GM13977 (cell line): ENCODE results near the gene F2RL3.

Experiments used
- DNase-seq: peaks from one replicate; pipeline ENCODE4 v3.0.0; 2012; ENCODE audit warnings: low spot score
- in situ Hi-C: fragments of 300-500 bp; cut with MboI; formaldehyde crosslinking; loops from one replicate; pipeline ENCODE4 v1.12.0; 2022; ENCODE audit warnings: low sequenced_read_pairs, low pct_unique_long_range_greater_than_20kb, mixed read lengths, inconsistent platforms; ENCODE audit not compliant: unreplicated experiment
- TF ChIP-seq, protein P1 (sequence below): IDR thresholded peaks from 2 replicates; pipeline ENCODE4 v1.5.1; 2012; ENCODE audit warnings: mild to moderate bottlenecking, control low read depth; ENCODE audit not compliant: insufficient read depth; ENCODE audit errors: extremely low read depth, missing control alignments

The F2RL3 gene

DNA sequence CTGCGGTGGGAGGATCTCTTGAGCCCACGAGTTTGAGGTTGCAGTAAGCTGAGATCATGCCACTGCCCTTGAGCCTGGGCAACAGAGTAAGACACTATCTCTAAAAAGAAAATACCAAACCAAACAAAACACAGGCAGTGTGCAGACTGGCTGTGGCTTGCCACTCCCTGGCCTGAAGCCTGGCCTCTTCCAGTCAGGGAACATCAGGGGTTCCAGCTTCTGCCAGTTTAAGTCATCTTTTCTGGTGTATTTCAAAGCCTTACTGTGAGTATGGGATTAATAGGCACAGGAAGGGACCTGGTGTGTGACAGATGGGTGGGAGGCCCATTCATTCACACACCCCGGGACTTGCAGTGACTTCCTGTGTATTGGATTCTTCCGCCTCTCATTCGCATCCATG is 27.0 kb upstream of the F2RL3 start:
- in situ Hi-C loops = no loop called here
- TF ChIP-seq, protein P1, sequence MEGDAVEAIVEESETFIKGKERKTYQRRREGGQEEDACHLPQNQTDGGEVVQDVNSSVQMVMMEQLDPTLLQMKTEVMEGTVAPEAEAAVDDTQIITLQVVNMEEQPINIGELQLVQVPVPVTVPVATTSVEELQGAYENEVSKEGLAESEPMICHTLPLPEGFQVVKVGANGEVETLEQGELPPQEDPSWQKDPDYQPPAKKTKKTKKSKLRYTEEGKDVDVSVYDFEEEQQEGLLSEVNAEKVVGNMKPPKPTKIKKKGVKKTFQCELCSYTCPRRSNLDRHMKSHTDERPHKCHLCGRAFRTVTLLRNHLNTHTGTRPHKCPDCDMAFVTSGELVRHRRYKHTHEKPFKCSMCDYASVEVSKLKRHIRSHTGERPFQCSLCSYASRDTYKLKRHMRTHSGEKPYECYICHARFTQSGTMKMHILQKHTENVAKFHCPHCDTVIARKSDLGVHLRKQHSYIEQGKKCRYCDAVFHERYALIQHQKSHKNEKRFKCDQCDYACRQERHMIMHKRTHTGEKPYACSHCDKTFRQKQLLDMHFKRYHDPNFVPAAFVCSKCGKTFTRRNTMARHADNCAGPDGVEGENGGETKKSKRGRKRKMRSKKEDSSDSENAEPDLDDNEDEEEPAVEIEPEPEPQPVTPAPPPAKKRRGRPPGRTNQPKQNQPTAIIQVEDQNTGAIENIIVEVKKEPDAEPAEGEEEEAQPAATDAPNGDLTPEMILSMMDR = no peak
- DNase-seq = no peak

DNA sequence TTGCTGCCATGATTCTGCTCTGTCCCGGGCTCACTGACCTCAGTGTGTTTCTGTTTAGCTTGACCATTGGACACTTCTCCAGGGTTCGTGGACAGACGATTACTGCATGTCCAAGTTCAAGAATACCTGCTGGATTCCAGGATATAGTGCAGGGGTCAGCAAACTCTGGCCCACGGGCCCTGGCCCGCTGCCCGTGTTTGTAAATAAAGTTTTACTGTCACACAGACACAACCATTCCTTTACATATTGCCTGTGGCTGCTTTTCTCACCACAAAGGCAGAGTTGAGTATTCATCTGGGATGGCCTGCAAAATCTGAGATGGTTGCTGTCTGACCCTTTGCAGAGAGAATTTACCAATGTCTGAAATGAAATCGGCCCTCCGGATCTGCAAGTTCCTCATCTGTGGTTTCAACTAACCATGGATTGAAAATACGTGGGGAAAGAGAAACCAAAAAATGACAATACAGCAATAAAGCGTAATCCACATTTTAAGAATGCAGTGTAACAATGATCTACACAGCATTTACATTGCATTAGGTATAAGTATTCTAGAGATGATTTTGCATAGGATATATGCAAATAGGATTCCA is 25.9 kb upstream of the F2RL3 start:
- no peak for DNase-seq
- in situ Hi-C loops = no loop called here
- TF ChIP-seq, protein P1 = no peak

DNA sequence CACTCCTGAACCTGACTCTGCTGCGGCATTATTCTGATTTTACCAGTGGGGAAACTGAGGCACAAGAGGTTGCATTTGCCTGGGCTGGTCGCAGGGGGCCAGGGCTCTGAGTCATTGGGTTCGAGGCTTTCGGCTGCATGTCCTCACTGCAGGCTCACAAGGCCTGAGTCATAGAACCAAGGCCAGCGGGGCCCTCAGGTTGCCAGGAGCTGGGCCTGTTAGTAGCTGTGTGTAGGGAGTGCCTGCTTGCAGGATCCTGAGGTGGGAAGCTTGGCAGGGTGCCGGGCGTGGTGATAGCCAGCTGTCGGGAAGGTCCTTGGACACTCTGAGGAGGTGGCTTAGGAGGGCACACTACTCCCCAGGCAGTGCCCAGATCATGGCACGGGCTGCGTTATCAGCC is 21.6 kb upstream of the F2RL3 start:
- TF ChIP-seq, protein P1 = no peak
- in situ Hi-C loops = no loop called here
- DNase-seq = no peak

DNA sequence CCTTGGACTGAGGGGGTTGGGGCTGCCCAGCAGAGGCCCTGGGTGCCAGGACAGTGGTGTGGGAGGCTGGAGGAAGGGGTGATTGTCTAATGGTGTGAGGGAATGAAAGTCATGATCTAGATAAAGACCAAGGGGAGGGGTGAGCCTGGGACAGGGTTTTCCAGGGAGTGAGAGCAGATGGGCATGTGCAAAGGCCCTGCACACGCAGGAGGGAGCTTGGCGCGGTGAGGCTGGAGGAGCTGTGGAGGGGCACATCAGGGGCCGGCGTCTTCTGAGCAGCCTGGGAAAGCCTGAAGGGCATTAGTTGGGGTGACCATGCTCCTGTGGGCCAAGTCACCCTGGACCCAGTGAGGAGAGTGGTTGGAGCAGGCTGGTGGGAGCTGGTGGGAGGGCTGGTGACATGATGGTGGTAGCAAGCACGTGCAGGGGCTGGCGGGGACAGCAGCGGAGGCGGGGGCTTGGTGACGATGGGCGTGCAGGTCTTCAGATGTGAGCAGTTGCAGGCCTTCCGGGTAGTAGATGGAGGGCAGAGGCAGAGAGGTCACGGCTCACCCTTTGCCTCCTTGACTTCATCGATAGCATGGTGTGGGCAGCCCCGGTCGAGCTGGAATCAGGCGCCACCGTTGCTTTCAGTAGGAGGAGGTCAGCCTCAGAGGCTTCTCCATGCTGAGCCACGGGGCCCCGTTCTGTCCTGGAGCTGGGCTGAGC is 20.2 kb upstream of the F2RL3 start:
- TF ChIP-seq, protein P1 = no peak
- in situ Hi-C loops = no loop called here
- no peak for DNase-seq

DNA sequence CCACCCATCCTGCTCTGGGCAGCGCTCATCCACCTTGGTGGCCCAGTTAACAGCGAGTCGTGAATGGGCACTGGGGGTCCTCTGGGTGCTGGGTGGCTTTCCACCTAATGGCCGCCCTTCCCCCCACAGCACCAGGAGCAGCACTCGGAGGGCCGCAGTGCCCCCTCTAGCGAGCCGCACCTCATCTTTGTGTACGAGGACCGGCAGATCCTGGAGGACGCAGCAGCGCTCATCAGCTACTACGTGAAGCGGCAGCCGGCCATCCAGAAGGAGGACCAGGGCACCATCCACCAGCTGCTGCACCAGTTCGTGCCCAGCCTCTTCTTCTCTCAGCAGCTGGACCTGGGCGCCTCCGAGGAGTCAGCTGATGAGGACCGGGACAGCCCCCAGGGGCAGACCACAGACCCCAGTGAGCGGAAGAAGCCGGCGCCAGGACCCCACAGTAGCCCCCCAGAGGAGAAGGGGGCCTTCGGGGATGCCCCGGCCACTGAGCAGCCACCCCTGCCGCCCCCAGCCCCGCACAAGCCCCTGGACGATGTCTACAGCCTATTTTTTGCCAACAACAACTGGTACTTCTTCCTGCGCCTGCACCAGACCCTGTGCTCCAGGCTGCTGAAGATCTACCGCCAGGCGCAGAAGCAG is 19.3 kb upstream of the F2RL3 start:
- in situ Hi-C loops = no loop called here
- no peak for DNase-seq

DNA sequence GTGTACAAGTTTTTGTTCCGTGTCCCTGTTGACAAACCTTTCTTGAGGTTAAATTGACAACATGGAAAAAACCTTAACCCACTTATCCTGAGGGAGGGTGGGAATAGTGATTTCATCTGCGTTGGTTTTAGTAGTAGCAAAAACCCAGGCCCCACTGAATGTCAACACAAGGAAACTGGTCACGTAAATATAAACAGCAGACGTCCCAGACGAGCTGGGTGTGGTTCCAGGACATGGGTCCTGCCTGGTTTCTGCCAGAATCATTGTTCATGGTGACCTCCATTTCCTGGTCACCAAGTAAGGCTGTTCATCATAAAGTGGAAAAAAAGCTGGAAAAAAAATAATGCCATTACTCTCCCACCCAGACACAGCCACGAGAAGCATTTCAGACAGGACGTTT is 16.9 kb upstream of the F2RL3 start:
- in situ Hi-C loops = no loop called here
- TF ChIP-seq, protein P1 = no peak
- no peak for DNase-seq

More for the DNA sequence above, 19.3 kb upstream of the F2RL3 start:
- TF ChIP-seq, protein P1 = no peak
